H1 (cell line): ENCODE measurements around the gene CMTM1. TPM values are rescaled to one million over a fixed set of nuclear protein-coding genes. Genes with fewer than 3 reads are reported as not detected.

Source experiments
- BCL11A ChIP-seq, 2 experiments: IDR thresholded peaks; one replicate each; pipeline ENCODE4 v1.6.1; 2011; ENCODE audit warnings: low read depth in 2 of 2, low read length in 2 of 2, mild to moderate bottlenecking in 2 of 2
- CHD7 ChIP-seq: fragments of 300-600 bp; sonication (generic); IDR thresholded peaks from 2 replicates; pipeline ENCODE4 v1.7.1; 2012; ENCODE audit warnings: low read length, moderate library complexity, mild to moderate bottlenecking, inconsistent platforms; ENCODE audit not compliant: insufficient replicate concordance
- GTF2F1 ChIP-seq: IDR thresholded peaks from 2 replicates; pipeline ENCODE4 v1.6.1; 2012; ENCODE audit warnings: low read depth, low read length, improper control_type of control experiment, borderline replicate concordance
- KDM5A ChIP-seq: fragments of 200-600 bp; IDR thresholded peaks from 2 replicates; pipeline ENCODE4 v1.7.1; 2012; ENCODE audit warnings: mild to moderate bottlenecking, low read length, inconsistent platforms, mixed read lengths
- MAX ChIP-seq: IDR thresholded peaks from 2 replicates; pipeline ENCODE4 v1.6.1; 2012; ENCODE audit warnings: inconsistent platforms
- NRF1 ChIP-seq: IDR thresholded peaks from 2 replicates; pipeline ENCODE4 v1.6.1; 2011; ENCODE audit warnings: mild to moderate bottlenecking, low read depth, low read length, improper control_type of control experiment
- RNF2 ChIP-seq: fragments of 200-900, 300-1000 bp; sonication (generic); IDR thresholded peaks from 2 replicates; pipeline ENCODE4 v1.7.1; 2016; ENCODE audit warnings: borderline replicate concordance, low read depth, mild to moderate bottlenecking, antibody characterized with exemption, low read length; ENCODE audit not compliant: poor library complexity, severe bottlenecking; ENCODE audit errors: missing control alignments
- SIX5 ChIP-seq: IDR thresholded peaks from 2 replicates; pipeline ENCODE4 v1.6.1; 2011; ENCODE audit warnings: mild to moderate bottlenecking, low read depth, low read length
- SP2 ChIP-seq: IDR thresholded peaks from 2 replicates; pipeline ENCODE4 v1.6.1; 2012; ENCODE audit warnings: mild to moderate bottlenecking, low read length, inconsistent platforms
- YY1 ChIP-seq: IDR thresholded peaks from 2 replicates; pipeline ENCODE4 v1.6.1; 2011; ENCODE audit warnings: low read depth, mild to moderate bottlenecking, low read length
- polyA plus RNA-seq, 7 experiments: library from polyadenylated mRNA; depleted of rRNA in 3 of 7; stranded (reverse) in 5 of 7; unstranded in 2 of 7; fragments of >200 nt in 5 of 7; fragments of 200-250 nt in 2 of 7; gene quantifications; 1 replicate in 5 of 7; 2 replicates in 1 of 7; 4 replicates in 1 of 7; pipeline versions ENCODE4 v1.2.1 to v1.2.3, GENCODE V29; 2011 to 2013; ENCODE audit warnings: missing spikeins in 2 of 7, mixed read lengths in 2 of 7
- total RNA-seq: library from RNA; stranded (reverse); fragmentation: NEBNext Ultra II Directional; extraction: Animal tissue kit (Norgen Biotek cat#: 25700); gene quantifications from 2 replicates; pipeline ENCODE4 v1.2.1, GENCODE V29; 2021

CMTM1 gene
- total and polyA plus RNA-seq, 2 of the 8 experiments (the other 6 are each of a cell fraction or from before 2014, with no cell fraction given) = 1.2 to 2.0 TPM

GRCh38 chr16:66585481-66586239 is 19.4 kb downstream of the CMTM1 start (continued):
- TF ChIP-seq CHD7 (no peak), SIX5 (no peak), SP2 (no peak), KDM5A (no peak), BCL11A (IDR thresholded peaks at IDR 0.05; ENCODE audit: low read depth in 2 of 2, low read length in 2 of 2) (no peak), MAX (no peak), YY1 (no peak), NRF1 (no peak), RNF2 (no peak), GTF2F1 (no peak)
